GM19397 (cell line): ENCODE data around the gene SIPA1.

Experiments used
- ATAC-seq: cut with Tn5 transposase; IDR thresholded peaks from one replicate; pipeline ENCODE4 v1.9.1; 2021; ENCODE audit warnings: mild to moderate bottlenecking, moderate library complexity; ENCODE audit not compliant: unreplicated experiment

SIPA1 gene, protein sequence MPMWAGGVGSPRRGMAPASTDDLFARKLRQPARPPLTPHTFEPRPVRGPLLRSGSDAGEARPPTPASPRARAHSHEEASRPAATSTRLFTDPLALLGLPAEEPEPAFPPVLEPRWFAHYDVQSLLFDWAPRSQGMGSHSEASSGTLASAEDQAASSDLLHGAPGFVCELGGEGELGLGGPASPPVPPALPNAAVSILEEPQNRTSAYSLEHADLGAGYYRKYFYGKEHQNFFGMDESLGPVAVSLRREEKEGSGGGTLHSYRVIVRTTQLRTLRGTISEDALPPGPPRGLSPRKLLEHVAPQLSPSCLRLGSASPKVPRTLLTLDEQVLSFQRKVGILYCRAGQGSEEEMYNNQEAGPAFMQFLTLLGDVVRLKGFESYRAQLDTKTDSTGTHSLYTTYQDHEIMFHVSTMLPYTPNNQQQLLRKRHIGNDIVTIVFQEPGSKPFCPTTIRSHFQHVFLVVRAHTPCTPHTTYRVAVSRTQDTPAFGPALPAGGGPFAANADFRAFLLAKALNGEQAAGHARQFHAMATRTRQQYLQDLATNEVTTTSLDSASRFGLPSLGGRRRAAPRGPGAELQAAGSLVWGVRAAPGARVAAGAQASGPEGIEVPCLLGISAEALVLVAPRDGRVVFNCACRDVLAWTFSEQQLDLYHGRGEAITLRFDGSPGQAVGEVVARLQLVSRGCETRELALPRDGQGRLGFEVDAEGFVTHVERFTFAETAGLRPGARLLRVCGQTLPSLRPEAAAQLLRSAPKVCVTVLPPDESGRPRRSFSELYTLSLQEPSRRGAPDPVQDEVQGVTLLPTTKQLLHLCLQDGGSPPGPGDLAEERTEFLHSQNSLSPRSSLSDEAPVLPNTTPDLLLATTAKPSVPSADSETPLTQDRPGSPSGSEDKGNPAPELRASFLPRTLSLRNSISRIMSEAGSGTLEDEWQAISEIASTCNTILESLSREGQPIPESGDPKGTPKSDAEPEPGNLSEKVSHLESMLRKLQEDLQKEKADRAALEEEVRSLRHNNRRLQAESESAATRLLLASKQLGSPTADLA

DNA sequence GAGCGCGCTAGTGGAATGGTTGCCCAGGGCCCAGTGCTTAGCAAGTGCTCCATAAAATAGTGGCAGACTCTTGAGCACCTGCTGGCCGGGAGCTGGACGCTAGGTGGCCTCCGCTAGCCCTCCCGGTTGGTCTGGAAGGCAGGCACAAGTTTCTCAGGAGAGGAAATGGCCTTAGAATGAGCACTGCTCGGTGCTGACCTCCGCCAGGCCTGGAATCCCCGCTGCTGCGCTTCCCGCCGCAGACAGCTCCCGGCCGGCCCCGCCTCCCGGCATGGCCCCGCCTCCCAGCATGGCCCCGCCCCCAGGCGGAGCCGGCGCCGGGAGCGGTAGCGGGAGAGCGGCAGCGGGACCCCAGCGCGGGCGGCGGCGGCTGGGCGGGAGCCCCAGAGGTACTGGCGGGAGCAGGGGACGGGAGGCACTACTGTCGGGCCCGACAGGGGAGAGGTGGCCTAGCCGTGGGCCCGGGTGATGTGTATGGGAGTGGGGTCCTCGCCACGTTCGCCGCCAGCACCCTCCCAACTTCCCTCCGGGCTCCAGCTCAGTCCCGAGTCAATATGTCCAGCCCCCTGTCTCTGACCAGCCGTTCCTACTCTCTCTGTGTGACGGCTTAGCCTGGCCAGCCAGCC lies at the start of gene SIPA1:
TSS of gene SIPA1 (plus strand) at position 308 of the 626 bp plus-strand sequence. CDS start 2,821 bp downstream, outside the sequence.
- ATAC-seq: peak; percentile 42

DNA sequence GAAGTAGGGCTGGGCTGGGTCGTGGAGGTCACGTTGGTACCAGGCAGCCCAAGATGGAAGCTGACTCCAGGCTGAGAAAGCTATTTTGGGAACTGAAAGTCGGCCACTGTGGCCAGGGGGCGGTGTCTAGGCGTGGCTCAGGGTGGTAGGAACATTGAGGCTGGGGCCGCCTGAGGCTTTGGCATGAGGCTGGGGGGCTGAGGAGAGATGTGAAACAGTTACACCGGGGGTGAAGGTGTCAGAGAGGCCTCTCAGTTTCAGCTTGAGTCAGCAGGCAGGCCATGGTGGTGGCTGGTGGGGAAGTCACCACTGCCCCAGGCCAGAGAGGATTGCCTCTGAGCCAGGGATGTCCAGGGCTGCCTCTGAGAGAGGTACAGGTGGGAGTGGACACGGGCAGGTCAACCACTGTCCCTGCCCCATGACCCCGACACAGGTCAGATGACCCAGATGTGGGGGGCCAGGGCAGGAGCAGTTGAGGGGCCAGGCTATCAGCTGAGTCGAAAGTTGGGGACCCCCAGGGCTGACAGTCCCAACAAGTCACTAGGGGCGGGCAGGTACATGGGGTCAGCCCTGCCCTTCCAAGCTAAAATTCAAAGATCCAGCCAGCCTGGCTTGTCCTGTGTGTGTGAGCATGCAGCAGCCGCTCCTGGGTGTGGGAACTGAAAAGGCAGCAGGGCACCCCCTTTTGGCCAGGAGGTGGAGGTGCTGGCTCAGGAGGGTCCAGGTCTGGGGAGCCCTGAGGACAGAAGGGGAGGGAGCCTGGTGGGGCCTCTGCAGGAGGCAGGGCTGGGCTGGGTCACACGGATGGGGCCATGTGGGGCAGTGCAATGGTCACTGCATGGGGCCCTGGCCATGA lies 49.5 kb upstream of the SIPA1 start:
- peak; percentile 65 for ATAC-seq

DNA sequence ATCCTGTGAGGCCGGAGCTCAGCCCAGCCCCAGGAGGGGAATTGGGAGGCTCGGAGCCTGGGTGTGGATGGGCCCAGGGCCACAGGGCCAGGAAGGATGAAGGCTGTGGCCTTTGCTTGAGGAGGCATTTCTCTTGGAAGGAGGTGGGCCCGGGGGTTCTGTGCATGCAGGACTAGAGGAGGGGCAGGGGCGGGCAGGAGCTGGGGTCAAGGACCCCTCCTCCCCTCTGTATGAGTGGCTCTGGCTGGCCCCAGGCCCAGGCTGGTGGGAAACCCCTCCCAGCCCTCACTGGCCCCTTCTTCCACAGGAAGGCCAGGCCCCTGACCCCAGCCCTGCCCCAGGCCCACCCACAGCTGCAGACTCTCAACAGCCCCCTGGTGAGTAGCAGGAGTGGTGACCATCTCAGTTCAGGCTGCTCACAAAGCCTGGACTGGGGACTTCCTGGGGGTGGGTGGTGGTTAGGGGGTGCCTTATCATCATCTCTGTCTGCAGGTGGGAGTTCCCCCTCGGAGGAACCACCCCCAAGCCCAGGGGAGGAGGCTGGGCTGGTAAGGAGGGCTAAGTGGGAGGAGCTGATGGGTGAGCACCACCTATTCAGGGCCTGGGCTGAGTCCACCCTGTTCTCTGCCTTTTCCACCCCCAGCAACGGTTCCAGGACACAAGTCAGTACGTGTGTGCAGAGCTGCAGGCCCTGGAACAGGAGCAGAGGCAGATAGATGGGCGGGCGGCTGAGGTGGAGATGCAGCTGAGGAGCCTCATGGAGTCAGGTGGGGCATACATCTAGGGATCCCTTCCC lies 48.3 kb upstream of the SIPA1 start:
- no peak for ATAC-seq

DNA sequence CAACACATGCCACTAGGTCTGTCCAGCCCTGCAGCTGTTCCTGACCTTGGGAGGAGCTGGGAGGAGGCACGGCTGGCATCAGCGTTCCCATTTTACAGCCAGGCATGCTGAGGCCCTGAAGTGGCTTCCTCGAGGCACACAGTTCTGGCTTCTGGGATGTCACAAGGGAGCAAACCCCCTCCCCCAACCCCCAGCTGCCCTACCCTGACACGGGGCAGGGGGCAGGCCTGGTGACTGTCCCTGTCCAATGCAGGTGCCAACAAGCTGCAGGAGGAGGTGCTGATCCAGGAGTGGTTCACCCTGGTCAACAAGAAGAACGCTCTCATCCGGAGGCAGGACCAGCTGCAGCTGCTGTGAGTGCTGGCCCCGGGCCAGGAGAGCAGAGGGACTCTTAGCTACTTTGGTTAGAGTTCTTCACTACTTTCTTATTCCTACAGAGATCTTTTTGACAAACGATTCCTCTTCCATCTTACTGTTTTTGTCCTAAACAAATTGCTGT lies 47.6 kb upstream of the SIPA1 start:
- ATAC-seq: no peak

DNA sequence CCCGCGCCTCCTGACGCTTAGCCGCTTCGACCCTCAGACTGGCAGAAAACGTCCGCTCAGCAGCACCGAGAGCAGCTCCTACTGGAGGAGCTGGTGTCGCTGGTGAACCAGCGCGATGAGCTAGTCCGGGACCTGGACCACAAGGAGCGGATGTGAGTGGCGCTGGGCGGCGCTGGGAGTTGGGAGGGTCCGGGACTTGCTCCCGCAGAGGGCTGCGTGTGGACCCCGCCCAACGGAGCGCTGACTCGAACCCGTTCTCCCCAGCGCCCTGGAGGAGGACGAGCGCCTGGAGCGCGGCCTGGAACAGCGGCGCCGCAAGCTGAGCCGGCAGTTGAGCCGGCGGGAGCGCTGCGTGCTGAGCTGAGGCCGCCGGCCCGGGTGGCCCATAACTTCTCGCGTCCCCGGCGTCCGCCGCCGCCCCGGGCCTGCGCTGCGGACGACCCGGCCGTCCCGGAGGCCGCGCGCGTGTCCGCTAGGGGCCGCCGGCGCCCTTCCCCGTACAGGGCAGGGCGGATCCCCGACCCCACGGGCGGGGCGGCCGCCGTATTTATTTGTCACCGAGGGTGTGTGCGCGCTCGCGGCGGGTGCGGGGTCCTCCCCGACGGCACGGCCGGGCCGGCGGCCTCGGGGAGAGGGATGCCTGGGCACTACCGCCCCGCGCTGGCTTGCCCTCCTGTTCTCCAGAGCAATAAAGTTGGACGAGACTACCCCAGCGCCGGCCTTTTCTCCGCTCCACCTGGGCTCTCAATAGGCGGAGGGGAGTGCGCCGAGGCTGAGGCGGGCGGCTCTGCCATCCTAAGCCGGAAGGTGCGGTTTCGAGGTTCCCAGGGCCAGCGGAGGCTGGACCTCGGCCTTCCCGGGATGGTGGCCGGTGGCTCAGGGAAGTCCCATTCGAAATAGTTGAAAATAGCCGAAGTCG lies 45.7 kb upstream of the SIPA1 start:
- ATAC-seq: no peak

DNA sequence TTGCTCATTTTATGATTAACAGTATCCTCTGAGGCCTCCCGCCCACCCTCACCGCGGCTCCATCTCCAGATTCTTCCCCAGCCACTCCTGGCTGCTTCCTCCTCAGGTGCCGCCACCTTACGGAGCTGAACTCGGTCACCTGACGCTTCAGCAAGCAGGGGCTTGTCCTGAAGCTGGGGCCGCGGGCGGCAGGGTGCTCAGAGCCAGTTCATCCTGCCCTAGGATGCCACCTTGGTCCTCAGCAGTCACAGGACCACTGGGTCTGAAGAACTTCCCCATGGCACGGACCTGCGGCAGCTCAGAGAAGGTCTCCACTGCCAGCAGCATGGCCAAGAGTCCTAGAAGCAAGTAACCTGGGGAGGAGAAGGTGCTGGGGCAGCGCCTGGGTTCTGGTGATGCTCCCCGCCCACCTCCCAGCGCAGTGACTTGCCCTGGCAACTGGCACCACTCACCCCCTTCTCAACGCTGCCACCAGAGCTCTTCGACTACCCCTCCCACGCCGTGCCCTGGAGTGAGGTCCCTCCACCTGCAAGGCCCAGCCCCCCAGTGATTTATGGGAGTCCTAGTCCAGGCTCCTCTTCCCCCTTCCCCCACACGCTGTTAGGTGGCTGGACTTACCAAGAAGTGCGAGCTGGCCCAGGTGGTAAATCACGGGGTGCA lies 44.9 kb upstream of the SIPA1 start:
- no peak for ATAC-seq

DNA sequence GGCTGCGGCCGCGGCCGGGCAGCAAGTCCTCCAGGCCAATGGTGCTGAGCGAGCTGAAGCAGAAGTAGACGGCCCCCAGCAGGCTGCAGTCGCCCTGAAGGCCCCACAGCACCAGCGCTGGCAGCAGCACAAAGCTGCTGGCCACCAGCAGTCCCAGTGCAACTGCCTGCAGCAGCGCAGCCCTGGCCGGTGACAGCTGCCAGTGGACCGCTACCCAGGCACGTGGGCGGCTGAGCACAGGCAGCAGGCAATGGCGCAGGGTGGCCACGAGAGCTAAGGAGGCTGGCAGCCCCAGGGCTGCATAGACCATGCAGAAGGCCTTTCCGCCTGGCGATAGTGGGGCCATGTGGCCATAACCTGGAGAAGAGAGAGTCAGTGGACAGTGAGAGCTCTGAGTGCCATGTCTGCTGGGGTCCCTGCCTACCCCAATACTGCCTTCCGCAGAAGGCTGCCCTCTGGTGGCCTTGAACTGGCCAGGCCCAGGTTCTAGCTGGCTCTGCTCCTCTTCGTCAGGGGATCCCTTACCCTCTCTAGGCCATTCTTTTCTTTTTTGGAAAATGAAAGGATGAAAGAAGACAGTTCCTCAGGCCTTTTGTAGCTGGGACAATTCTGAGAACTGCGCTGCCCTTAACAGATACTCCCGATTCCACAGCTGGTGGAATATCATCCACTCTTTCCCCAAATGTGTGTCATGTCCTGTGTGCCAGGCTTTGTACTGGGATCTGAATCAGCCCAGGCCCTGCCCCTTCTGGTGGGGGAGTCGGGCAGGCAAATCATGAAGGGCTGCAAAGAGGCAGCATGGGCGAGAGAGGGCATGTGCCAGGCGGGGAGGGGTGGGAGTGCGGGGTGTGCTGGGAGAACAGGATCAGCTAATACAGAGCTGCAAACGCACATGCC lies 44.1 kb upstream of the SIPA1 start:
- ATAC-seq: no peak

DNA sequence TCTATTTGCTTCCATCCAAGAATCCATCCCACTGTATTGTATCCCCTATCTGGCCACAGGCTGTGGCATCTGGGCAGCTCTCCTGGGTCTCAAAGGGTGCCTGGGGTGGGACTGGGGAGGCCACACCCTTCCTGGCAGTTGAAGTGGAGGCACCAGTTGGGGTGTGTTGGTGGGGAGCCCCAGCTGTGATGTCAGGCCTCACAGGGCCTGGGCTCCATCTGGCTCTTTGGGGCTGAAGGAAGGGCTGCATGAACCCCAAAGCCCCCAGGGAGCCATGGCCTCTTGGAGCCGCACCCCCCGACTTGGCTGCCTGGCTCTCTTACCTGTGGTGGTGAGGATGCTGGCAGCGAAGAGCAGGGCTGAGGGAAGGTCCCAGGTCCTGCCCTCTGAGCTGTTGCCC lies 42.8 kb upstream of the SIPA1 start:
- no peak for ATAC-seq

DNA sequence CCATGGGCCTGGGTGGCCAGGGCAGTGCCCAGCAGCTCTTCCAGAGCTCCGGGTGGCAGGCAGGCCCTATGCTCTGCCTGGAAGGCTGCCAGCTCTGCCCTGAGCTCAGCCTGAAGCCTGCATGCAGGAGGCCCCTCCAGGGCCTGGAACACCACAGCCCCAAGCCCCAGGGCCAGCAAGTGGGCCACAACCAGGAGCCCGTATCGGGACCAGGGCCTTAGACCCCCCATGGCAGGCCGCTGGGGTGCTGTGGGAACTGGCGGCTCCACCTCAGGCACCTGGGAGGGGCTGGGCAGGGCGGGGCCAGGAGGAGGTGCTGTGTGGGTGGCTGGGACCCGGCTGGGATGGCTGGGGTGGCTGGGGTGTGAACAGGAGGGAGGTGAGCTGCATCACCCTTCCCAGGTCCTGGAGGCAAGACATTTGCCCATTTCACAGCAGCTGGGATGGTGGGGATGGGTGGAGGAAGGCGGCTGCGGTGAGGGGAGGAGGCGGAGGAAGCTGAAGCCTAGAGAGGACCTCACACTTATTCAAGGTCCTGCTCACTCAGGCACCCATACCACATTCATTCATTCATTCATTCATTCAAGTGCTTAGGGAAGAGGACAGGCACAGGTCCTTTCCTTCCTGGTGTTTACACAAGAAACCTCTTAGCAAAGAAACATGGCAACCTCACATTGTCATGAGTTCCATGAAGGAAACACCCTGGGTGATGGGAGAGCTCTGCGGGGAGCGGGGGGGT lies 42.2 kb upstream of the SIPA1 start, which contains the start of gene KCNK7:
TSS of gene KCNK7 (minus strand) at position 258 of the 739 bp plus-strand sequence. CDS start at position 230, 28 bp downstream.
- no peak for ATAC-seq

DNA sequence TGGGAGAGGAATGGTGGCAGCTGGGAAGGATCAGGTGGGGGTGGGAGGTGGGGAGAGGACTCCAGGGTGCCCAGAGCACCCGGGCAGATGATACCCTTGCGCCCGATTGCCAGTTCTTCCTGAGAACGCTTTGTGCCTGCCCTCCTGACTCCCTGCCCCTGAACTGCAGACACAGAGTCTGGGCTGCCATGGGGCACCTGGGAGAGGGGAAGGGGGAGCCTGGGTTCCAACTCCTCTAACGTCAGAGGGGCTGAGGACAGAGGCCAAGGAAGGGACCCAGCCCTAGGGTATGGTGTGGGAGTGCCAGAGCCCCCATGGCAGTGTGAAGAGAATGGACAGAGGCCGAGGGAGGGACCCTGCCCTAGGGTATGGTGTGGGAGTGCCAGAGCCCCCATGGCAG lies 41.4 kb upstream of the SIPA1 start:
- ATAC-seq: no peak

DNA sequence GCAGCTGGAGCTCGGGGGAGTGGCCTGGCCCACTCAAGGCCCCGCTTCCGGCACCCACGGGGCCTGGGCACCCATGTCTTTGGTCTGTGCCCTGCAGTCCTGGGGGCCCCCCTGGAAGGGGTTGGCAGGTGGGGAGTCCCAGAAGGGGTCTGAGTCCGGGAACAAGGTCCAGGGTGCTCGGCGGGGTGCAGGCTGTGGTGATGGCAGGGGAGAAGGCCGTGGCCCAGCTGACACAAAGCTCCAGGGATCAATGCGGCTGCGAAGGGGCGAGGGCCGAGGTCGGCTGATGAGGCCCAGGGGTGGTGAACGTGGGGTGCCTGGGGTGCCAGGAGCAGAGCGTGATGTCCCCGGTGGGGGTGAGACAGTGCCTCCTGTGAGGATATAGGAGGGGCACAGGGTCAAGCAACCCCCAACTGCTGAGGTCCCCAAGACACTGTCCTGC lies 39.6 kb upstream of the SIPA1 start:
- ATAC-seq: no peak

DNA sequence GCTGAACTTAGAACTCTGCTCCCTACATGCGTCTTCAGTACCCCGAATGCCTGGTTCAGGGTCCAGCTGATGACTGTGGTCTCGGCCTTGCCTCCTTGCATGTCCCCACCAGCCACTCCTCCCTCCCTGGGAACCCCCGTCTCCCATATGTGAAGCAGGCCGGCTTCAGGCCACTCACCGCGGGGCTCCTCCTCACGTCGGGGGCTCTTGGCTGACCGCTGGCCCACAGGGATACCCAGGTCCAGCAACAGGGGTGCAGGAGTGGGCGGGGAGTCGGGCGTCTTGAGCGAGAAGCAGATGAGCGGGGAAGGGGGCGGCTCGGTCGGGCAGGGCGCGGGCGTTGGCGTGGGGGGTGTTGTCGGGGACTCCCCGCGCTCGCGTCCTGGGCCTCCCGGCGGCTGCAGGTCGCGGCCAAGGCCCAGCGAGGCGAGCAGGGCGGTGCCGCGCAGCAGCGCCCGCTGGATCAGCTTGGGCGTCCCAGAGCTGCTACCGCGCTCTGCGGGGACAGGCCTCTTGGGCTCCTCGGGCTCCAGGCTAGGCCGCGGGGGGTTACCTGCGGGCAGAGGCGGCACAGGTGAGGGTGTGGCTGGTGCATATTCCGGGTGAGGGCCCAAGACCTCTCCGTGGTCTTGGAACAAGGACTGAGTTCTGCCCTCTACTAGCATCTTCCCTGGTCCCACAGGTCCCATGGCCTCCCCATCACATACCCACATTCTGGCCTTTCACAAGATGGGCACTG lies 38.5 kb upstream of the SIPA1 start:
- ATAC-seq: no peak

DNA sequence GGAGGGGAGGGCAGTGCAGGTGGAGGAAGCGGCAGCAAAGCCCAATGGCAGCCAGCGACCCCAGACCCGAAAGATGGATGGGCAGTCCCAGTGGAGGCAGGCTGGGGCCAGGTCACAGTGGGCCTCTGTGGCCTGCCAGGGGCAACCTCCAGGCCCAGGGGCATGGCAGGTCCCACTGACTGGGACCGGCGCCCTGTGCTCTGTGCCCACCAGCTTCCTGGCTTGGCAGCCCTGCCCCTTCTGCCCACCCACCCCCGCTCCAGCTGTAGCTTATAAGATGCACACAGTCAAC lies 38.0 kb upstream of the SIPA1 start:
- no peak for ATAC-seq

DNA sequence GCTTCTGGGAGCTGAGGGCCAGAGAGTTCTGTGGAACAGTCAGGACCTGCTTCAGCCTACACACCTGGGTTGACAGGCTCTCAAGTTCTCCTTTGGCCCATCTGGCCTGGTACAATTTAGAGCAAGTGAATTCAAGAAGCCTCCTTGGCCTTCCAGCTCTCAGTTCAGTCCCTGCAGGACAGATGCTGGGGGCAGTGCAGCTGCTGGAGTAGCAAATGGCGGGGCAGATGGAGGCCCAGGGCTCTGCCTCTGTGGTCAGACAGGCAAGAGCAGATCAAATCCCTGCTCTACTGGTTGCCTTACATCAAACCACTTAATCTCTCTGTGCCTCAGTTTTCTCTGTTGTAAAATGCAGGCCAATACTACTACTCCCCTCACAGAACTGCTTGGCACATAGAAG lies 33.6 kb upstream of the SIPA1 start:
- no peak for ATAC-seq

DNA sequence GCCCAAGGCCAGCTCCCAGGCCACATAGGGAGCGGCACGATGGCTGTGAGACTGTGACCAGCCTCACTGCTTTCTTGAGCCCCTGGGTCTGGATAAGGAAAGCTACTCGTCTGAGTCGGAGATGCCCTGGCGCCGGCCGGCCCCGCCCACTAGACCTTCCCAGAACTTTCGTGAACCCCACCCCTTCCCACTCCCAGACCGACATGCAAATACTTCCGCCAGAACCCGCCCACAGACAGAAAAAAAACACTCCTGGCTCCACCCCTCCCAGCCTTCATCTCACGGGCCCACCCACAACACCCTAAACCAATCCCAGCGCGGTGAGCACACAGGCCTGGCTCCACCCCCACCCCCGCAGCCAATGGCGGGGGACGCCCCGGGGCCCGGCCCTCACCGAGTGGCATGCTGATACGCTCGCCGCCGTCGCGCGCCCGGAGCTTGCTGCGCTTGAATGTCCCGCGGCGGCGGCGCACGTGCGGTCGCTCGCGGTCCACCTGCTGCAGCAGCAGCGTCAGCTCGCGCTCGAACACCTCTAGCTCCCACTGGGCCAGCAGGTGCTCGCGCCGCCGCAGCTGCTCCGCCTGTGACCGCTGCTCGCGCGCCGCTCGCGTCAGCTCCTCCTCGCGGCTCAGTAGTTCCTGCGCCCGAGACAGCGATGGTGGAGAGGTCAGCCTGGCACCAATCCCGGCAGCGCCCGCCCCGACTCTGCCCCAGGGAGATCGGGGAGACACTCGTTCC lies 30.9 kb upstream of the SIPA1 start:
- no peak for ATAC-seq
